Epithelial cell of prostate (primary cell): ENCODE results near the gene IFNA7.
"Not testable (repeated sequence)": the region's sequence is repeated elsewhere in the genome, so short reads cannot be mapped to it uniquely, and the experiment has no call there.

Source experiments
- DNase-seq: peaks from one replicate; pipeline ENCODE4 v3.0.0-alpha.2; 2011; ENCODE audit warnings: low read depth, low spot score
- H3K27ac ChIP-seq: fragments of 450-650 bp; 2 replicates; pipeline ENCODE4 v1.5.1; 2017; ENCODE audit warnings: mild to moderate bottlenecking

Gene IFNA7

DNA sequence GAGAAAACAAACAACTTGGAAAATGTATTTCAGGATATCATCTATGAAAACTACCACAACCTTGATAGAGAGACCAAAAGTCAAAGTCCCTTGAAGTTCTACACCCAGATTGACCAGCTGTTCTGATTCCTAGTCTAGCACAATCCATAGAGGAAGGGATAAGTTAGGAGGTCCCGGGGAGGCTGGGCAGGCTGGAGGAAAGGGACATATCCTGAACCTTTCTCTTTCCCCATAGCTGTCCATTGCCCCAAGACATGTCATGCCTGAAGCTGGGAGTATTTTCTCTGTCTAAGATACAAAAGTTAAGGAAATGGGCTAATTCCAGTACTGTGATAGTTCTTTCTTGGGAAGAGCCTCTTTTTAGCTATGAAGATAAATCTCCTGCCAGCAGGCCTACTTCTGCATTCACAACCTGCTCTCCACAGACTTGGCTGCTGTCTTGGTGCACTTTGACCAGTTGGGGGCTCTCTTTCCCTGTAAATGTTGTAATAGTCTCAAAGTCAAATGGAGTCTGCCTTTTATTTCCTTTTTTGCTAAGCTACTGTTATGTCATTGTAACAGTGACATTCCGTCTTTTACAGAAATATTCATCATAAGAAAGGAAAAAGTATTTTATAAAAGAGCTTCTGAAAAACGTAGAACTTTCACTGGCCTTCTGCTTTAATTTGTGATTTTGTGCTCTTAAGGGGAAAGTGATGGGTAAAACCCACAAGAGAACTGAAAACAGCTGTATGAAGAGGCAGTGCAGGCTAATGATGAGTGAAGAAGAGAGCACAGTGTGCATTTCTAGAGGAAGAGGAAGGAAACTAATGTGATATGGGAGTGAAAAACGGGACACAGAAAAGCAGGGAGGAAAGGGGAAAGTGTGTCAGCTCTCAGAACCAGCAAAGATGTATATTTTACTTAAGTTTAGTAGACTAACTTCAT lies 18.9 kb downstream of the IFNA7 start:
- not testable (repeated sequence) for DNase-seq, H3K27ac ChIP-seq

DNA sequence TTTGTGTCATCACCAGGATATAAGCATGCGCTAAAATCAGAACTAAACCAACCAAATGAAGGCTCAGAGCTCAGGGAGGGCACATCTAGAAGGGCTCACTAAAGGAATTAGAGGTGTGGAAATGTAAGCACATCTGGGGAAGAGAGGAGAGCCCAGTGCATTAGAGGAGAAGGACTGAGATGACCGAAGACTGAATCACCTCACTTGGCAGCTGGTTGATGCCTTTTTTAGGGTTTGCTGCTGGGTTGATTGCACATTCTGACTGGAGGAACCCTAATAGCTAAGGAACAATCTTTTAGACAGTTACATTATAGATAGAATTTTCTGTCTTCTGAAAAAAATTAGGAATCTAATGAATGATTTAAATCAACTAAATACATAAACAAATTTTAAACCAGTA lies 27.3 kb downstream of the IFNA7 start:
- DNase-seq = no peak
- H3K27ac ChIP-seq = no peak overlapping the region

DNA sequence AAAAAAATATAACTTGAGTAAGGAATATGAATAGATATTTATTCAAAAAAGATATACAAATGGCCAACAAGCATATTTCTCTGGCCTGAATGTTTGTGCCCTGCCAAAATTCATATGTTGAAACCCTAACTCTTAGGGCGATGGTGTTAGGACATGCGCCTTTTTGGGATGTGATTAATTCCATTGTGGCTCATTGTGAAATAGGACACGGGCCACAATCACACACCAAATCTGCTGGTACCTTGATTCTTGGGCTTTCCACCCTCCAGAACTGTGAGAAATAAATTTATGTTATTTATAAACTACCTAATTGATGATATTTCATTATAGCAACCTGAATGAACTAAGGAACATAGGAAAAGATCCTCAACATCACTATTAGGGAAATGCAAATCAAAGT lies 29.8 kb downstream of the IFNA7 start:
- H3K27ac ChIP-seq = no peak overlapping the region
- no peak for DNase-seq

DNA sequence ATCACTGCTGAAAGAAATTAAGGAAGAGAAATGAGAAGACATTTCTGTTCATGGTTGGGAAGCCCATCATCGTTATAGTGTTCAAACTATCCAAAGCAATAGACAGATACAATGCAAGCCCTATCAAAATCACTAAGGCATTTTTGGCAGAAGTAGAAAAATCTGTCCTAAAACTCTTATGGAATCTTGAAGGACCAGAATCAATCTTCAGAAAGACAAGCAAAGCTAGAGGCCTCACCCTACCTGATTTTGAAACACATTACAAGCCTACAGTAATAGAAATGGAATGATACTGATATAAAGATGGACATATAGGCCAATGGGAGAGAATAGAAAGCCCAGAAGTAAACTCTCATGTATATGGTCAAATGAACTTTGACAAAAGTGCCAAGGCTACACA lies 30.7 kb downstream of the IFNA7 start:
- no peak overlapping the region for H3K27ac ChIP-seq
- DNase-seq = no peak

DNA sequence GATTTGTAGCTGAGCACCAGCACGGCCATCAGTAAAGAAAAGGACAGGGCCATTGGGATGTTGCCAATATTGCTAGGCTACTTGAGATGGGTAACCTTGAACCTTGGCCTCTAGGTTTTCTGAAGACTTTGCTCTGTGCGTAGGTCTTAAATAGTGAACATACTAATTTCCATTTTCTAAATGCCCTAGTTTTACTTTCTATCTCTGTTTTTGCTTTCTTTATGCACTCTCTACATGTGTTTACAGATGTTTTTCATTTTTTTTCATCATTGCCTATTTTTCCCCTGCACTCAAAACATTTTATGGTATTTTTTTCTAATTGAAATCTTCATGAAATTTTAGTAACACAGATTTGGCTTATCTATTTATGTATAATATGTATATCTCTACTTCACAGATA lies 35.4 kb downstream of the IFNA7 start, which contains the start of gene IFNA21:
TSS of gene IFNA21 (minus strand) at position 101 of the 400 bp plus-strand sequence. CDS start at position 53, 48 bp downstream.
- H3K27ac ChIP-seq, DNase-seq: not testable (repeated sequence)

DNA sequence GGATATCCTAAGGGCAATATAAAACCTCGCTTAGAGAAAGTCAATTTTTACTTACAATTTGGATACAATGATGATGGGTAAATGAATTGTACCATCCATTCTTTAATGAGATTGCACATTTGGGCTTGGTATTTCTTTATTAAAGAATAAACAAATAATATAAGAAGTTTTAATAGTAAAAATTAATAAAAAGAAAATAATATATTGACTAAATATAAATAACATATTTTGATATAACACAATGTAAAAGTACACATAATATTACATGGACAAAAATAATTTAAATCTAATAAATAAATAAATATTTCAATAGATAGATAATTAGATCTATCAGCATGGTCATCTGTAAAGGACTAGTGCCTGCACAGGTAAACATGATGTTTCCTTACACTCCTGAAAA lies 36.5 kb downstream of the IFNA7 start:
- no peak overlapping the region for H3K27ac ChIP-seq
- no peak for DNase-seq

DNA sequence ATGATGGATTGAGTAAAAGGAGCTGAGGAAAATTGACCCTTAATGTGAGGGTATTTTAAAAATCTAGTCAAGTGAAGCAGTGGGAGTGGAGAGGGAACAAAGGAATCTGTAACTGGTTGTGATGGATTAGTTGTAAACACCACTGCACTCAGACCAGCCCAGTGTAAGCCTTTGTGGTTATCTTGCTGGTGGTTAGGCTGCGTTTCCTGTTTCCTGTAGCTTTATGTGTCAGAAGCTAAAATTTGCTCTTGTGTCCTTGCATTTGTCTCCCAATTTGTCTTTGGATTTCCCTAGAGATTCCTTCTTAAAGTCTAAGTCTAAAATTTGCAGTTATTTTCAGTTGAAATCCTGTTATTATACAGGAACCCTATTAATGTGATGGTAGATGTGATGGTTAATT lies 41.8 kb downstream of the IFNA7 start:
- no peak overlapping the region for H3K27ac ChIP-seq
- peak; percentile 5 for DNase-seq

DNA sequence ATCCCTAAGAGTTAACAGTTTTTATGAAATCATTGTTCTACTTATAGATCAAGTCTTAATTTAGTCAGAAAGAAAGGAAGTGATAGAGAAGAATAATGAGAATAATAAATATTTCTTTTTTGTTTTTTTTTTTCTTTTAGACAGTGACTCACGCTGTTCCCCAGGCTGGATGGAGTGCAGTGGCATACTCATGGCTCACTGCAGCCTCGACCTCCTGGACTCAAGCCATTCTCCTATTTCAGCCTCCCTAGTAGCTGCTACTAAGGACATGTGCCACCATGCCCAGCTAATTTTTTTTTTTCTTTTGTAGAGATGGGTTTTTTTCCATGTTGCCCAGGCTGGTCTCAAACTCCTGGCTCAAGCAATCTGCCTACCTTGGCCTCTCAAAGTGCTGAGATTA lies 46.5 kb downstream of the IFNA7 start:
- DNase-seq = no peak
- no peak overlapping the region for H3K27ac ChIP-seq

DNA sequence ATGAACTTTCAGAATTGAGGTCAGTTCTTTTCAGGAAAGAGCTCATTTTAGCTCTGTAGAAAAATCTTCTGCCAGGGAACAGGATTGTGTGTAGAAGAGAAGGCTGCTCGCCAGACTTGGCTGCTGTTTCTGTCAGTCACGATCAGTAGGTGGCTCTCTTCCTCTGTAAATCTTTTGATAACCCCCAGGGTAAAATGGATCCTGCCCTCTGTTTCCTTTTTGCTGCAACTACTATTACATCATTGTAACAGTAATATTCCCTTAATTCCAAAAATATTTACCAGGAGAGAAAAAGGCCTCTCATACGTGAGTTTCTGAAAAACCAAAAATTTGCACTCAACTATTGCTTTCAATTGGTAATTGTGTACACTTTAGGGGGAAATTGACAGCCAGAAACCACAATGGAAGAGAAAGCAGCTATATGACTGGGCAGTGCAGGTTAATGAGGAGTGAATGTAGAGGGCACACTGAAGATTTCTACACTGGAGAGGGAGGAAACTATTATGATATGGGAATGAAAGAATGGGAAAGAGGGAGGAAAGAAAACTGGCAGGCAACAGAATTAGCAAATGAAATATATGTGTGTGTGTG lies 47.9 kb downstream of the IFNA7 start:
- DNase-seq = no peak
- H3K27ac ChIP-seq = peak overlapping the region; percentile 4

DNA sequence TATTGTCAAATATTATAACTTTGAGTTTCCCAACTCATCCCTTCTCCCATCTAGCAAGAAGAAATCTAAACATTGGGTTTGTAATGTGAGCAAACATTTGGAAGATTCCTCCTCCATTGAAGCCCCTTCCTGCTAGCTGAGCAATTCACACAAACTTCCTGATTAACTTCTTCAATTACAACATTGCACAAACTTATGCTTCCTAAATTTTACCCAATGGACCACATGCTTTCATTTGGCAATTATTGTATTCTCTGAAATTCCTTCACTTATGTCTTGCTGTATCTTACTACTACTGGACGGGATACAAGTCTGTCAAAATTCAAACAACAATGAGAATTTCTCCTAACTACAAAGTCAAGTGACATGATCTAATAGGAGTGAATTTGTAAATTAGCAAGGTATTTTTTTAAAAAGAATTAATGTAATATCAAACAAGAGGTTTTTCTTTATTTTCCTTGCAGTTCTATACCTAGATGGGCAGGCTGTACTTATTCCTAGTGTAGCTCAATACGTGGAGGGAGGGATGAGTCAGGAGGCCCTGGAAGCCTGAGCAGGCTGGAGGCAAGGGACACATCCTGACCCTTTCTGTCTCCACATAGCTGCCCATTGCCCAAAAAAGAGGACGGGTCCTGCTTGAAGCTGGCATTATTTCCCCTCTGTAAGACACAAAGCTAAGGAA lies 48.5 kb downstream of the IFNA7 start:
- no peak for DNase-seq

More for the DNA sequence above, 48.5 kb downstream of the IFNA7 start:
- H3K27ac ChIP-seq = peak overlapping the region; percentile 4
